T-helper 22 cell (primary cell): ENCODE data around the gene ITGA8.
"Not testable (repeated sequence)": the region's sequence is repeated elsewhere in the genome, so short reads cannot be mapped to it uniquely, and the experiment has no call there.

Experiments used
- DNase-seq: peaks from one replicate; pipeline ENCODE4 v3.0.0-alpha.2; 2020; ENCODE audit warnings: low read depth

Gene ITGA8

DNA sequence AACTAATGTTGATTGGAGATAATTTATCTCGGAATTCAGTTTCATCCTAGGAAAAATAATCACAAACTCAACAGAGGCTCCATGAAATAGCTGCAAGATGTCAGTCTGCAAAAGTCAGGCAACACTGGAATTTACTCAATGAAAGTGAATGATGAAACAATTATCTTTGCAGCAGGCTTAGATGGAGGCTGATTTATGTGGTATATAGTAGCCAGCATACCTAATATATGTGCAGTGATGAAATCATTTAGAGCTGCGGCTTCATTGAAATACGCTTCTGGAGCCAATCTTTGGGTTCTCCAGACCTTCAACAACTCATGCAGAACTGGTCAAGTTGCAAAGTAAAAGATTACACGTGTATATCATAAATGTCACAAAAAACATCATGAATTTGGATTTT is 113.3 kb downstream of the ITGA8 start:
- no peak for DNase-seq

DNA sequence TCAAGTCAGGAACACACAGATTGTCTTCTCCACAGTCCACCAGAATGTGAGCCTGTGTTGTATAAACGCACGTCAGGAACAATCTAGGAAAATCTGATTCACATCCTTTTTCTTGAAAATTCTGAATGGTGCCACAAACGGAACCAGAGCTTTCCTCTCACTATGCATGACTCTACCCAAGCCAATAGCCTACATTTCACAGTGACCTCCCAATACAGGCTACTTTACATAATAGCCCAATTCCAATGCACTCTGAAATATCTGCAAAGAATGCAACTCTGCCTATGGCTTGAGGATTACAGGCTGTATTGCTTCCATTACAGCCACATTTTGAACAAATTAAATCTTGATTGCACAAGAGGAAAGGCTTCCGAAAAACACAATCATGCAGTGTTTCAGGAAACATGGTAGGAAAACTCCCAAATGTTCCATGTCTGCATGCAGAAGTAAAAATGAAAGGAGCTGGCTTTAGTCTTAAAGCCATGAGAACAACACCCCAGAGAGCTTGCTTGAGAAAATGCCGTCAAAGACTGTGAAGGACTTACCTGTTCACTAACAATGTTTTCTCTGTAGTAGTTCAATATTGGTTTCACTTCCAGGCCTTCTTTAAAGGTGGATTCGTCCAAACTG is 113.9 kb downstream of the ITGA8 start:
- DNase-seq, result no peak

GRCh38 chr10:15603446-15604011 is 116.2 kb downstream of the ITGA8 start:
- no peak for DNase-seq

- no peak for DNase-seq
Observed at GRCh38 chr10:15601819-15602218, 117.9 kb downstream of the ITGA8 start.

- no peak for DNase-seq
Observed at GRCh38 chr10:15595260-15595659, 124.5 kb downstream of the ITGA8 start.

- DNase-seq, result no peak
Observed at GRCh38 chr10:15591937-15592336, 127.8 kb downstream of the ITGA8 start.

GRCh38 chr10:15591431-15591830 is 128.3 kb downstream of the ITGA8 start:
- no peak for DNase-seq

DNA sequence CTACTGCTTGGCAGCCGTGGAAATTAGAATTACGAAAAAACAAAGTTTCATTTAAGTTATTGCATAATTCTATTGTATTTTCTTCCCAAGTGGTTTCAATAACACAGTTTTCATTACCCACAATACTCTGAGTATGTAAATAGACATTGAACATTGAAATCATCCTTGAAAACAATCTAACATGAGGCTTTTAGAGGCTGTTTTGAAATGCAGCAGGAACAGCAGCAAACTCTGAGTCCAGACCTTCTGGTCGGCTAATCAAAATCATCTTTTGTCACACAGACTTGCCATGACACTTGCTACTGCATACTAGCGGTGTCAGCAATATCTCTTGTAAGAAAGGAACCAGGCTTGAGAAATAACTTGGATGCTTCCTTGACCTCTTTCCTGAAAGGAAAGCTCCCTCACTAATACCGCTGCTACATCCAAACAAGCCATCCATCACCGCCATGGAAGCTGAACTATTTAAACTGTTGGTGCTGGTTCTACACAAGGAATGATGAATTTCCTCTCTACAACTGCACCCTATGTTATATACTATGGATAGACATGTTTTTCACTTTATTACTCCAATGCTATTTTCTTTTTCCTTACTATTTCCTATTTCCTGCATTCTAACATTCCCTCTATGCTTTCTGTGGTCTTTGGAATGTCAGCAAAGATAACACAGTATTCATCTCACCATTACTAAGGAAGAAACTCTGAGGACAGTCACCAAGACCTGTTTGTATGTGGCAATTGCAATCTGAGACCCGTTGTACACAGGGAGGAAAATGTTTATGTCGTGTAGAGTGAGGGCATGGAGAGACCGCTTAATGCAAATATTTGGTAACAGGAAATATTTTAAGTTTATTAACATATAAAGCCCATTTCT is 130.8 kb downstream of the ITGA8 start:
- DNase-seq, result no peak

DNA sequence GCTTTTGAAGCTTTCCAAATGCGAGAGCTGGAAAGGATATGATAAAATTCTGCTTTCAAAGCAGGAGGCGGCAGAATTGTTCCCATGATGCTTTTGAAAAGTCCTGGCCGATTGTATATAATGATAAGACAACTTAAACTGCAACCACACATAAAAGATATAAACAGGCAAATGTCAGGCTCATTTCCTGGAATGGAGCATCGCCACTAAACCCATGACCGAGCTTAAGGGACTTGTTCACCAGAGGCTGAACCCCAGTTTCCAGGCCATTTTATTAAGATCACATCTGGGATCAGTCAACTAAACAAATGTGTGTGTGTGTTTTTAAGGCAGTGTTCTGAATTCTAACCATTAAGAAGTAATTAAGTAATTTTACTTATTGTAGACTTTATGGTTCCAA is 131.6 kb downstream of the ITGA8 start:
- no peak for DNase-seq

DNA sequence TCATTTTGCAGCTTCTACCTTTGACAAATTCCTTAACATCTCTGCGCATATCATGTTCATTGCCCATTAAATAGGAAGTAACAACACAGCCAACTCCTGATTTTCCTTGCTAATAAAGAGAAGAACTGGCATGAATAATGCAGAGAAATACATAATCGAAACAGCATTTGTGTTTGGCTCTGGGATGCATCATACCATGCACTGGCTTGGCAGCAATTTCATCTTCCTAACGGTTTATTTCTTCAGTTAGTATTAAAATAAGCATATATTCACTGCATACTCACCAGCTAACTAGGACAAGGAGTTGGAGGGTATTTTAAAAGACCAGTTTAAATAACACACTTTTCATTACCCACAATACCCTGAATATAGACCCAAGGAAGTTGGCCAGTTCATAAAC is 132.5 kb downstream of the ITGA8 start:
- no peak for DNase-seq

DNA sequence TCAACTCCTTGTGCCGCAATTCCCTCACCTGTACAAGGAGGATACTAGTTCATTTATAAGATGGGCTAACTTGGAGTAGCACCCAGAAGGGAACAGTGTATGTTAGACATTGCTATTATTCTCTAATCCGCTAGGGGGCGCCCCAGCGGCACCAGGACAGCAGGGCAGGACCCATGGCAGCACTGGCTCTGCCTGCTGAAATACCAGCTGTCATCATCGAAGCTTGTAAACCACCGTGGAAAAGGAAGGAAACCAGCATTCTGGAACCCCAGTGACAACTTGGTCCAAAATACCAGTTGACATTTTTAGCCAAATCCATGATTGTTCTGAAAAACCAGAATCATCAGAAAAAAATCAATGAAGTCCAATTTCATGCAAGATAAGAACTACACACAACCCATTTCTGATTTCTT is 134.4 kb downstream of the ITGA8 start:
- DNase-seq, result no peak

GRCh38 chr10:15582972-15583371 is 136.8 kb downstream of the ITGA8 start:
- not testable (repeated sequence) for DNase-seq

GRCh38 chr10:15579605-15580004 is 140.1 kb downstream of the ITGA8 start:
- DNase-seq, result no peak

- DNase-seq, result no peak
Observed at GRCh38 chr10:15572531-15573045, 147.1 kb downstream of the ITGA8 start.

DNA sequence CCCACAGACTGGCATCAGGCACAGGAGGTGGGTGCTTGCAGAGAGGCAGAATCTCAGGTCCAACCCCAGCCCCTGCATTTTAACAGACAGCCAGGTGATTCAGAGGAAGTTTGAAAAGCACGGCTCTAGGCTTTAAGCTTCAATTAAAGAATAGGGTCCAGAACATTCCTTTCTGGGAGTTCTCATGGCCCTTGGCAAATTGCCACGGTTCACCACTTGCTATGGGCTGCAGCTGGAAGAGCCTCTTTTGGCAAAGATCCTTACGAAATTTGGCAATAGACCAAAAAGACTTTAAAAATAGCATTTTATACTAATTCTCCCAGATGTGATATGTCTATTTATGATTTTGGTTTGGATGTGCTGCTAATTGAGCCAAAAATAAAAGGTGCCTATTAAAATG is 148.1 kb downstream of the ITGA8 start:
- no peak for DNase-seq

- no peak for DNase-seq
Observed at GRCh38 chr10:15570738-15571339, 148.9 kb downstream of the ITGA8 start.

DNA sequence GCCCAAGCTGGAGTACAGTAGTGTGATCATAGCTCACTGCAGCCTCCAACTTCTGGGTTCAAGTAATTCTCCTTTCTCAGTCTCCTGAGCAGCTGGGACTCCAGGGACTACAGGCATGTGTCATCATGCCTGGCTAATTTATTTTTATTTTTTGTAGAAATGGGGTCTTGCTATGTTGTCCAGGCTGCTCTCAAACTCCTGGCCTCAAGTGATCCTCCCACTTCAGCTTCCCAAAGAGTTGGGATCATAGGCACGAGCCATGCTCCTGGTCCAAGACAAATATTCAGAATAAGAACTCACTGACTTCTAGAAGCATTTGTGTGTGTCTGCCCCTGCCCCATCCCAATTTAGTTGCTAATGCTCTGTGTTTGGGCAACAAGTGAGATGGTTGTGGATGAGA is 151.8 kb downstream of the ITGA8 start:
- DNase-seq, result no peak

- DNase-seq, result no peak
Observed at GRCh38 chr10:15563246-15563645, 156.5 kb downstream of the ITGA8 start.

GRCh38 chr10:15562578-15562977 is 157.1 kb downstream of the ITGA8 start:
- no peak for DNase-seq

GRCh38 chr10:15562116-15562515 is 157.6 kb downstream of the ITGA8 start:
- no peak for DNase-seq

- DNase-seq, result no peak
Observed at GRCh38 chr10:15558136-15558535, 161.6 kb downstream of the ITGA8 start.

DNA sequence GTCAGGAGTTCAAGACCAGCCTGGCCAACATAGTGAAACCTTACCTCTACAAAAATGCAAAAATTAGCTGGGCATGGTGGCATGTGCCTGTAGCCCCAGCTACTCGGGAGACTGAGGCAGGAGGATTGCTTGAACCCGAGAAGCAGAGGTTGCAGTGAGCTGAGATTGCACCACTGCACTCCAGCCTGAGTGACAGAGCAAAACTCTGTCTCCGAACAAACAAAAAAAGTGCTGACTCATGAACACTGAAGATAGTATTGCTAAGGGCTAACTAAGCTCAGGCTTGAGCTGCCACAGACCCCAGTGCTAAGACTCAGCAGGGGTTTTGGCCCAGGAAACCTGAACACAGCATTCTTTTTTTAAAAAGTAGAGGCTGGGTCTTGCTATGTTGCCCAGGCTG is 162.6 kb downstream of the ITGA8 start:
- DNase-seq, result not testable (repeated sequence)

DNA sequence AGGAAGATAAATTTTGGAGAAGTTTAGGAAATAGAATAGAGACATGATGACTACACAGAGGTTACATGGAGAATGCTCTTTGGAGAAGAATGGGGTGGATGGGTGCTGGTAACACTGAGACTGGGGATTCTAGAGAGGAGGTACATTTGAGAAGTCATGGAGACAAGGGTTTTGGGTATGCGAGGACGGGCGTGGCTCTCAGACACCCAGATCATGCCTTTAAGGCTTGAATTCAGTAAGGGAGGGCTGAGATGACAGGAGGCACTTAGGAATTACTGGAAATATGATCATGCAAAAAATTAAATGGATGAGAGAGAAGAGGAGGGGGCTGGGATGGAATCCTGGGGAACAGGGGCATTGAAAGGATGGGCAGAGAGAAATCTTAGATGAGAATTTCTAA is 168.8 kb downstream of the ITGA8 start:
- no peak for DNase-seq
